Neural cell (in vitro differentiated cells): ENCODE results near the gene AGRN. TPM values are rescaled to one million over a fixed set of nuclear protein-coding genes. Genes with fewer than 3 reads are reported as not detected.
A peak's percentile ranks its signal among the peaks of the same experiment; 100 is the strongest.

Source experiments
- H2AFZ ChIP-seq: fragments of 200-600, 300-800 bp; sonication (generic), shearing (Covaris generic); 2 replicates; pipeline ENCODE4 v1.6.0; 2014; ENCODE audit warnings: low read depth, mild to moderate bottlenecking, antibody characterized with exemption, low read length, moderate library complexity
- H3F3A ChIP-seq: fragments of 200-600 bp; shearing (Covaris generic); 2 replicates; pipeline ENCODE4 v1.6.1; 2016; ENCODE audit warnings: mild to moderate bottlenecking, moderate library complexity, mixed read lengths, antibody characterized with exemption, low read length; ENCODE audit not compliant: insufficient read depth, poor library complexity, severe bottlenecking
- H3K27ac ChIP-seq: fragments of 200-600, 300-800 bp; sonication (generic), shearing (Covaris generic); 2 replicates; pipeline ENCODE4 v1.5.1; 2014; ENCODE audit warnings: mild to moderate bottlenecking, low read length, moderate library complexity
- H3K27me3 ChIP-seq: fragments of 300-800, 200-600 bp; sonication (generic), shearing (Covaris generic); 2 replicates; pipeline ENCODE4 v1.6.0; 2014; ENCODE audit warnings: mild to moderate bottlenecking, low read depth, low read length, moderate library complexity; ENCODE audit not compliant: insufficient read depth
- H3K36me3 ChIP-seq: fragments of 300-800, 200-600 bp; sonication (generic), shearing (Covaris generic); 2 replicates; pipeline ENCODE4 v1.5.1; 2014; ENCODE audit warnings: mild to moderate bottlenecking, antibody characterized with exemption, low read length, moderate library complexity; ENCODE audit not compliant: insufficient read depth
- H3K4me2 ChIP-seq: fragments of 300-800, 200-600 bp; sonication (generic), shearing (Covaris generic); 2 replicates; pipeline ENCODE4 v1.6.0; 2014; ENCODE audit warnings: mild to moderate bottlenecking, low read length
- H3K4me3 ChIP-seq: fragments of 300-800, 200-600 bp; sonication (generic), shearing (Covaris generic); 2 replicates; pipeline ENCODE4 v1.5.1; 2014; ENCODE audit warnings: mild to moderate bottlenecking, low read length, moderate library complexity
- H3K79me2 ChIP-seq: fragments of 200-600 bp; shearing (Covaris generic); replicated peaks from 2 replicates; pipeline ENCODE4 v1.6.0; 2014; ENCODE audit warnings: mild to moderate bottlenecking, low read length, moderate library complexity; ENCODE audit not compliant: insufficient read depth
- H3K9ac ChIP-seq: fragments of 300-800, 200-600 bp; sonication (generic), shearing (Covaris generic); 2 replicates; pipeline ENCODE4 v1.6.1; 2016; ENCODE audit warnings: mild to moderate bottlenecking, low read length, mixed read lengths
- H3K9me2 ChIP-seq: fragments of 200-600 bp; shearing (Covaris generic); 2 replicates; pipeline ENCODE4 v1.6.1; 2016; ENCODE audit warnings: mild to moderate bottlenecking, low read length, mixed read lengths; ENCODE audit not compliant: insufficient read depth
- H3K9me3 ChIP-seq: fragments of 200-600, 300-800 bp; sonication (generic), shearing (Covaris generic); 2 replicates; pipeline ENCODE4 v1.6.1; 2016; ENCODE audit warnings: mild to moderate bottlenecking, mixed run types, low read length, moderate library complexity, mixed read lengths
- H4K20me1 ChIP-seq: fragments of 200-600 bp; shearing (Covaris generic); 2 replicates; pipeline ENCODE4 v1.6.1; 2016; ENCODE audit warnings: mild to moderate bottlenecking, mixed run types; ENCODE audit not compliant: insufficient read depth
- CTCF ChIP-seq: fragments of 450-650 bp; IDR thresholded peaks from 2 replicates; pipeline ENCODE4 v1.5.1; 2014; ENCODE audit warnings: antibody characterized with exemption, mild to moderate bottlenecking, moderate library complexity; ENCODE audit not compliant: poor library complexity, severe bottlenecking
- EP300 ChIP-seq: fragments of 450-650 bp; conservative IDR thresholded peaks from 2 replicates; pipeline ENCODE4 v1.6.1; 2014; ENCODE audit warnings: antibody characterized with exemption, mild to moderate bottlenecking, moderate library complexity; ENCODE audit not compliant: poor library complexity, severe bottlenecking
- POLR2AphosphoS5 ChIP-seq: IDR thresholded peaks from 2 replicates; pipeline ENCODE4 v1.6.1; 2012
- RAD21 ChIP-seq: fragments of 450-650 bp; conservative IDR thresholded peaks from 2 replicates; pipeline ENCODE4 v1.6.1; 2014; ENCODE audit warnings: antibody characterized with exemption, mild to moderate bottlenecking, moderate library complexity
- REST ChIP-seq: IDR thresholded peaks from 2 replicates; pipeline ENCODE4 v1.6.1; 2012; ENCODE audit warnings: borderline replicate concordance
- SMC3 ChIP-seq: fragments of 450-650 bp; conservative IDR thresholded peaks from 2 replicates; pipeline ENCODE4 v1.6.1; 2014; ENCODE audit warnings: antibody characterized with exemption, mild to moderate bottlenecking, moderate library complexity; ENCODE audit not compliant: poor library complexity
- TAF1 ChIP-seq: IDR thresholded peaks from 2 replicates; pipeline ENCODE4 v1.6.1; 2012; ENCODE audit warnings: low read depth
- polyA plus RNA-seq: library from polyadenylated mRNA; depleted of rRNA; stranded (reverse); fragments of >200 nt; gene quantifications from 2 replicates; pipeline ENCODE4 v1.2.3, GENCODE V29; 2014

Gene AGRN
- polyA plus RNA-seq, 1 donor from 2014 or later = 104 TPM

- no peak overlapping the region for H3K4me3 ChIP-seq
- H3K79me2 ChIP-seq = no peaks in the 10 kb centered on the region
- H3K36me3 ChIP-seq = no peaks in the 10 kb centered on the region
- H3K27me3 ChIP-seq = peaks cover 23% of the 10 kb centered on the region
- H4K20me1 ChIP-seq = no peaks in the 10 kb centered on the region
- H3K9me2 ChIP-seq = no peaks in the 10 kb centered on the region
- no peak overlapping the region for H3K4me2 ChIP-seq
- H3F3A ChIP-seq = no peaks in the 10 kb centered on the region
- no peaks in the 10 kb centered on the region for H3K9me3 ChIP-seq
- no peak overlapping the region for H3K9ac ChIP-seq
- no peak overlapping the region for H3K27ac ChIP-seq
- TF ChIP-seq CTCF (no peak), RAD21 (no peak), EP300 (no peak), TAF1 (no peak)
- no peak overlapping the region for H2AFZ ChIP-seq
Measured at GRCh38 chr1:1062348-1063163, 42.6 kb downstream of the AGRN start.

GRCh38 chr1:1063261-1063944 is 43.5 kb downstream of the AGRN start:
- Histone ChIP-seq H3K9me3 (no peaks in the 10 kb centered on the region), H2AFZ (no peak overlapping the region), H3F3A (no peaks in the 10 kb centered on the region), H3K27me3 (peaks cover 19% of the 10 kb centered on the region), H3K4me3 (no peak overlapping the region), H4K20me1 (no peaks in the 10 kb centered on the region), H3K27ac (no peak overlapping the region), H3K9ac (no peak overlapping the region), H3K36me3 (no peaks in the 10 kb centered on the region), H3K4me2 (no peak overlapping the region), H3K9me2 (no peaks in the 10 kb centered on the region), H3K79me2 (no peaks in the 10 kb centered on the region)
- no peak for TF ChIP-seq REST
- TF ChIP-seq POLR2AphosphoS5 = no peak
- peak; percentile 72 for TF ChIP-seq SMC3
- TF ChIP-seq CTCF = no peak
